Body of pancreas (tissue), 4 donors: Measurements from ENCODE around the gene DYNC2H1.

Experiments used
- POLR2A ChIP-seq, 3 donors: fragments of 450-650 bp; IDR thresholded peaks; one replicate each; pipeline ENCODE4 v1.6.1; 2016; ENCODE audit warnings: antibody characterized with exemption in 3 of 3, mild to moderate bottlenecking in 2 of 3
- TF ChIP-seq, protein P1 (sequence below), 7 experiments: fragments of 450-650 bp in 4 of 7; fragments of 200-600 bp in 3 of 7; sonication (generic) in 3 of 7; IDR thresholded peaks; one replicate each; pipeline ENCODE4 v1.5.1; 2016 to 2019; ENCODE audit warnings: antibody characterized with exemption in 7 of 7

DNA sequence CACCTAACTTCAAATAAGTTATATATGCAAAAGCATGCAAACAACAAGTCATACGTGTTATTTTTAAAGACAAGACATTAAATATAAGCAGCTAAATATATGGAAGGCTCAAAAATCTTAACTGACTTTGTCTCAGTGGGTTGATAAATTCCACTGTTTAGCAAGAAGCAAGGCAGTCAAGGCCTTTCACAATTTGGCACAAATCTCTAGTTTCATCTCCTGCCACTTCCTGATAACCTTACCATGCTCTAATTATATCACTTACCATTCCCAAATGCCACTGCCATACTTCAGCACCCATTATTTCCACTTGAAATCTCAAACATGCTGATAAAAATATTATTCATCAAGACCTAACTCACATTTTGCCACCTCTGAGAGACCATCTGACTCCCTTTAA, 42.1 kb upstream of the DYNC2H1 start:
- TF ChIP-seq, protein P1, sequence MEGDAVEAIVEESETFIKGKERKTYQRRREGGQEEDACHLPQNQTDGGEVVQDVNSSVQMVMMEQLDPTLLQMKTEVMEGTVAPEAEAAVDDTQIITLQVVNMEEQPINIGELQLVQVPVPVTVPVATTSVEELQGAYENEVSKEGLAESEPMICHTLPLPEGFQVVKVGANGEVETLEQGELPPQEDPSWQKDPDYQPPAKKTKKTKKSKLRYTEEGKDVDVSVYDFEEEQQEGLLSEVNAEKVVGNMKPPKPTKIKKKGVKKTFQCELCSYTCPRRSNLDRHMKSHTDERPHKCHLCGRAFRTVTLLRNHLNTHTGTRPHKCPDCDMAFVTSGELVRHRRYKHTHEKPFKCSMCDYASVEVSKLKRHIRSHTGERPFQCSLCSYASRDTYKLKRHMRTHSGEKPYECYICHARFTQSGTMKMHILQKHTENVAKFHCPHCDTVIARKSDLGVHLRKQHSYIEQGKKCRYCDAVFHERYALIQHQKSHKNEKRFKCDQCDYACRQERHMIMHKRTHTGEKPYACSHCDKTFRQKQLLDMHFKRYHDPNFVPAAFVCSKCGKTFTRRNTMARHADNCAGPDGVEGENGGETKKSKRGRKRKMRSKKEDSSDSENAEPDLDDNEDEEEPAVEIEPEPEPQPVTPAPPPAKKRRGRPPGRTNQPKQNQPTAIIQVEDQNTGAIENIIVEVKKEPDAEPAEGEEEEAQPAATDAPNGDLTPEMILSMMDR (IDR thresholded peaks at IDR 0.05) = no peak
- TF ChIP-seq POLR2A (IDR thresholded peaks at IDR 0.05) = no peak
